ENCODE data around the gene FHOD3.
"Not testable (repeated sequence)": the region's sequence is repeated elsewhere in the genome, so short reads cannot be mapped to it uniquely, and the experiment has no call there.

Gene FHOD3

GRCh38 chr18:36547544-36547943 lies 250.0 kb downstream of the FHOD3 start:
- Histone ChIP-seq H3K27ac (replicated peaks) (no peak overlapping the region), H3K4me3 (replicated peaks; ENCODE audit: insufficient read depth, low read length) (no peak overlapping the region), H3K27me3 (ENCODE audit: insufficient read depth, poor library complexity, severe bottlenecking) (peaks cover 12% of the 10 kb centered on the region)
- no peak for DNase-seq (ENCODE audit: low read depth in 1 of 2, low spot score in 1 of 2)
- TF ChIP-seq REST (IDR thresholded peaks at IDR 0.05; ENCODE audit: insufficient replicate concordance, low read depth) (no peak), SPI1 (IDR thresholded peaks at IDR 0.05; ENCODE audit: borderline replicate concordance, low read depth) (no peak), POLR2AphosphoS5 (IDR thresholded peaks at IDR 0.05; ENCODE audit: low read depth) (no peak), GABPA (IDR thresholded peaks at IDR 0.05; ENCODE audit: low read depth) (no peak), CTCF (IDR thresholded peaks at IDR 0.05; ENCODE audit: insufficient read depth, low read length) (no peak)

GRCh38 chr18:36551274-36551673 lies 253.8 kb downstream of the FHOD3 start:
- not testable (repeated sequence) for DNase-seq (ENCODE audit: low read depth in 1 of 2, low spot score in 1 of 2); H3K4me3 ChIP-seq (replicated peaks; ENCODE audit: insufficient read depth, low read length); H3K27me3 ChIP-seq (ENCODE audit: insufficient read depth, poor library complexity, severe bottlenecking); H3K27ac ChIP-seq (replicated peaks)

GRCh38 chr18:36558234-36558633 lies 260.7 kb downstream of the FHOD3 start:
- no peak for TF ChIP-seq GABPA (IDR thresholded peaks at IDR 0.05; ENCODE audit: low read depth)
- no peak for TF ChIP-seq POLR2AphosphoS5 (IDR thresholded peaks at IDR 0.05; ENCODE audit: low read depth)
- TF ChIP-seq CTCF (IDR thresholded peaks at IDR 0.05; ENCODE audit: insufficient read depth, low read length): no peak
- TF ChIP-seq REST (IDR thresholded peaks at IDR 0.05; ENCODE audit: insufficient replicate concordance, low read depth): no peak
- no peak for TF ChIP-seq SPI1 (IDR thresholded peaks at IDR 0.05; ENCODE audit: borderline replicate concordance, low read depth)
- H3K27me3 ChIP-seq (ENCODE audit: insufficient read depth, poor library complexity, severe bottlenecking): no peaks in the 10 kb centered on the region
- no peak overlapping the region for H3K4me3 ChIP-seq (replicated peaks; ENCODE audit: insufficient read depth, low read length)
- DNase-seq (ENCODE audit: low read depth in 1 of 2, low spot score in 1 of 2): no peak
- H3K27ac ChIP-seq (replicated peaks): no peak overlapping the region

GRCh38 chr18:36559149-36559857 lies 261.8 kb downstream of the FHOD3 start:
- no peak overlapping the region for H3K27ac ChIP-seq (replicated peaks)
- no peaks in the 10 kb centered on the region for H3K27me3 ChIP-seq (ENCODE audit: insufficient read depth, poor library complexity, severe bottlenecking)
- no peak overlapping the region for H3K4me3 ChIP-seq (replicated peaks; ENCODE audit: insufficient read depth, low read length)
- no peak for DNase-seq (ENCODE audit: low read depth in 1 of 2, low spot score in 1 of 2)
- TF ChIP-seq POLR2AphosphoS5 (IDR thresholded peaks at IDR 0.05; ENCODE audit: low read depth) (no peak), CTCF (IDR thresholded peaks at IDR 0.05; ENCODE audit: insufficient read depth, low read length) (no peak), REST (IDR thresholded peaks at IDR 0.05; ENCODE audit: insufficient replicate concordance, low read depth) (no peak), SPI1 (IDR thresholded peaks at IDR 0.05; ENCODE audit: borderline replicate concordance, low read depth) (no peak), GABPA (IDR thresholded peaks at IDR 0.05; ENCODE audit: low read depth) (no peak)
